Stimulated activated CD4-positive, alpha-beta T cell treated with anti-CD3 and anti-CD28 coated beads, Interleukin-15, amount 100 ng/mL, for 48 hours (primary cell): ENCODE data around the gene TSSC4.

Experiments used
- DNase-seq, 2 donors: peaks; one replicate each; pipeline ENCODE4 v3.0.0-alpha.2; 2020; ENCODE audit warnings: low read depth in 2 of 2

TSSC4 gene

DNA sequence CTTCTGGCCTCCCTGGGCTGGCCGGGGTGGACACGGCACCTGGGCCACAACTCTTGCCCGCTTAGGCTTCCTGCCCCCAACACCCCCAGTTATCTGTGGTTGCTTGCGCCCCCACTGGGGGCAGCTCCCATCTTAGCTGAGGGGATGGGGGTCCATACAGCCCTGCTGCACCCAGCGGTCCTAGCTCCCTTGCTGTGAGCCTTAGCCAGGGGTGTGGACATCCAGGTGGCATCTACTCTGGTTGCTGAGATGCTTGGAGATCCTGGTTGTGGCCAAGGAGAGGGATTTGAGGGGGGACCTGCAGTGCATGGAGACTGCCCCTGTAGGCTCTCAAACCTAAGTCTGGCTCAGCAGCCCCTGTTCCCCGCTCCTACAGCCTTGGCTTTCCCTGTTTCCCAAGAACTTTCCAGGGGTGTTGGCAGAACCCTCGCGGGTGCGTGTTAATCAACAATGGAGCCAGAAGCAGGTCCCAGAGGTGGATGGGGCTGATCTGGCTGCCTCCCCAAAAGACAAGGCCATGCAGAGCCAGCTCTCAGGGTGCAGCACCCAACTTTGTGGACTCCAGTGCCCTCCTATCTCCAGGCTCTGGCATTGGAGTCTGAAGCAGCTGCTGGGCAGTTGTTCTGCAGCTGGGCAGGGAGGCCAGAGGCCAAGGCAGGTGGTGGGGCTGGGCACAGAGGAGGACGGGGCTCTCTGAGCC lies 47.6 kb downstream of the TSSC4 start:
- no peak for DNase-seq

GRCh38 chr11:2448661-2449547 lies 48.4 kb downstream of the TSSC4 start:
- no peak for DNase-seq

DNA sequence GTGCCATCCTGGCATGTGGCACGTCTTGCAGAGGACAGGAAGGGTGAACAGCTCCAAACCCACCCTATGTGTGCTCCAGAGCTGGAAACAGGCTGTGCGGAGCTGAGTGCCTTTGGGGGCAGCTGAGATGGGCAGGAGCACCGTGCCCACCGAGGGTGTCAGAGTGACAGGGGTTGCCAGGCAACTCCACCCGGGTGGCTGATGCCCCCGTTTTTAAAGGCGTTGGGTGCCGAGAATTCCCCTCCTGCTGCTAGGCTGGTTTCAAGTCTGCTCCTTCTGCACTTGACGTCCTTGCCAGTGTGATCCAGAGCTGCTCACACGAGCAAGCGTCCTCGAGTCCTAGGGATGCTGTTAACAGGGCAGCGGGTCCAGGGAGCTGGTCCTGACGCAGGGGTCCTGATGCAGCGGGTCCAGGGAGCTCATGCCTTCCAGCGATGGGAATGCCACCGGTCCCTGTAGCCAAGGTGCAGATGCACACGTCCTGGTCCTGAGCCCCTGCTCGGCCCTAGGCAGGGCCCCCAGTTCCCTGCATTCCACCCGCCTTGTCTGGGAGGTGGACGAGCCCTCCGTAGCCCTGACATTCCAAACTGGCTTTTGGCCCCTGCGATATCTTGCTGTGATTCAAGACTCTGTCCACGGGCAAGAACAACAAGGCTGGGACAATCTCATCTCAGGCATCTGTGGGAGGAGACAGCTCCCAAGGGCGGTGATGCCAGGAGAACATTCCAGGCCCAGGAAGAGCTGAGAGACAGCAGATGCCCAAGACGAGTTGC lies 49.2 kb downstream of the TSSC4 start:
- DNase-seq = no peak

DNA sequence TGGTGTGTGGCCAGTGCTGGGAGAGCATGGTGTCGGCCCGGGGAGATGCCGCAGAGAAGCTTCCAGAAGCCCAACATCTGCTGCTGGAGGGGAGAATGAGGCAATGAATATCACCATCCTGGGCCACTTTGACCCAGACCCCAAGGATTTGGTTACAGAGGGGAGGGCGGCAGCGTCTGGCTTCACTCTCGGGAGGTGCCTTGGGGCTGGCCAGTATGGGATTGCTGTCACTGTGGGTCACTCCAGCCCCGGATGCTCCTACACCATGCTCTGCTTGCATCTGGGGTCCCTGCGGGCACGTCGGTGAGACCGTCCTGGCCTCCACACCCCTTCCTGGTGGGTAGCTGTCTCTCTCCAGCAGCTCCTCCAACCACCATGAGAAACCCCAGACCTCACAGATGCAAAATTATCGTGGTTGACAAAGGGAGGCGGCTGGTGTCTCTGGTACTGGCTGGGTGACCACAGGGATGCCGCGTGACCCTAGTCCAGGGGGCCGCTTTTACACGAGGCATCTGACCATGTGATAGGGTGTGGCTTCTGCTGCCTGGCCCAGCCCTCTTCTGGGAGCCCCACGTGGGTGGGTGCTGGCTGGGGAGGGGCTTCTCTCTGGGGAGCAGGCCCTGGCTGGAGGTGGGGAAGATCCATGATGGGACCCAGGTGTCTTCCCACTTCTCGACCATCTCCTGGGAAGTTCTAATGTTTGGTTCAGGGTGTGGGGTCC lies 49.9 kb downstream of the TSSC4 start:
- no peak for DNase-seq

DNA sequence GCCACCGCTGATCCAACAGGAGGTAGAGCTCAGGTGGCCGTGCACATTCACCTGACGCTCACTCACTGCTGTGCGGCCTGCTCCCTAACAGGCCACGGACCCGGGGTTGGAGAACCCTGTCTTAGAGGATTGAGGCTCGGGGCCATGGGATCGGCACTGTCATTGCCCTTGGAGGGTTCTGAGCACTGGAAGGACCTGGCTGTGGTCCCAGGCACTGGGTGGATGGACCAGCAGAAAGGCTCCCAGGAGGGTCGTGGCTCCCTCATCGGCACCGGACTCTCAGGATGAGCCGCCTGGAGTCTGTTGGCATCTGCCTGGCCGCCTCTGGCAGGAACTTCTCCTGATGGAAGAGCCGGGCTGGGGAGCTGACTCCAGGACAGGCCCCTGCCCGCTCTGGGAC lies 50.8 kb downstream of the TSSC4 start:
- no peak for DNase-seq

GRCh38 chr11:2451916-2452315 lies 51.4 kb downstream of the TSSC4 start:
- no peak for DNase-seq

DNA sequence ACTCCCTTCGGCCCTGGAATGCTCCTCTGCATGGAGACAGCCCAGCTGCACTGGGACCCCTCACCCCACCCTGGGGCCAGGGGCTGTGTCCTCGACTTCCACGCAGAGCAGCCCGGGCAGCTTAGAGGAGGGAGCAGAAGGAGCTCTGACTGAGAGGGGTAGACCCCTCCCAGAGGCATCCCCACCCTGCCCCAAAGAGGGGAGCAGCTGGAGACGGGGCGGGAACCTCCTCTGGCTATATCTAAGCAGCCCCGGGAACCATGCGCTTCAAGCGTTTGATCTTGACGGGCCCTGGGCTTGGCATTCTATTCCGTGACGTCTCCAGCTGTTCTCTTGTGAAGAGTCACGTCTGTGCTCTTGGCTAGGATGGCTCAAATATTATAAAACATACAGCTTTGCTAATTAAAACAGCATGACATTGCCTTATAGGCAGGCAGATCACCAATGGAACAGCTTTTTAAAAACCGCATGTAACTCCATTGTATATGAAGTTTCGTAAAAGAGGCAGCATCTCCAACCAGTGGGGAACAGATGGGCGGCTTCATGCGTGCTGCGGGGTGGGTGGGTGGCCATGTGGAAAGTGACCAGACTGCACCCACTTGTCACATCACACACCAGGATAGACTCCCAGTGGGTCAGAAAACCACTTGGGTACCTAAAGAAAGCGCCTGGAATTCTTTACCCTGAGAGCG lies 51.9 kb downstream of the TSSC4 start:
- no peak for DNase-seq

DNA sequence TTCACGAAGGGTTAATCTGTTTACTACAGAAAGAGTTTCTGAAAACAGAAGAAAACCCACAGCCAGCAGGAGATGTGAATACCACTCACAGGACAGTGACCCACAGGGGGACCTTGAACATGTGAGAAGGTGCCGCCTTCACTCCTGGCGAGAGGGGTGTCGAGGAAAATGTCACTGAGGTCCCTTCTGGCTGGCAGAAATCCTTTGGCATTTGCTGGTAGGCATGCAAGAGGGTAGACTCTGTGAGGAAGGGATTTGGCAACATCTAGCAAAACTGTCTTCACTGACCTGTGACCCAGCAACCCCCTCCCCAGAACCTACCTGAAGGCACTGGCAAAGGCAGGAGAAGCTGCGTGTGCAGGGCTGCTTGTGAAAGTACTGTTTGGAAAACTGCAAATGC lies 52.9 kb downstream of the TSSC4 start:
- DNase-seq = no peak
